GM18870 (cell line): Measurements from ENCODE around the gene OSCP1.

Experiments used
- ATAC-seq: cut with Tn5 transposase; IDR thresholded peaks from one replicate; pipeline ENCODE4 v1.9.1; 2021; ENCODE audit warnings: moderate library complexity; ENCODE audit not compliant: unreplicated experiment

OSCP1 gene

DNA sequence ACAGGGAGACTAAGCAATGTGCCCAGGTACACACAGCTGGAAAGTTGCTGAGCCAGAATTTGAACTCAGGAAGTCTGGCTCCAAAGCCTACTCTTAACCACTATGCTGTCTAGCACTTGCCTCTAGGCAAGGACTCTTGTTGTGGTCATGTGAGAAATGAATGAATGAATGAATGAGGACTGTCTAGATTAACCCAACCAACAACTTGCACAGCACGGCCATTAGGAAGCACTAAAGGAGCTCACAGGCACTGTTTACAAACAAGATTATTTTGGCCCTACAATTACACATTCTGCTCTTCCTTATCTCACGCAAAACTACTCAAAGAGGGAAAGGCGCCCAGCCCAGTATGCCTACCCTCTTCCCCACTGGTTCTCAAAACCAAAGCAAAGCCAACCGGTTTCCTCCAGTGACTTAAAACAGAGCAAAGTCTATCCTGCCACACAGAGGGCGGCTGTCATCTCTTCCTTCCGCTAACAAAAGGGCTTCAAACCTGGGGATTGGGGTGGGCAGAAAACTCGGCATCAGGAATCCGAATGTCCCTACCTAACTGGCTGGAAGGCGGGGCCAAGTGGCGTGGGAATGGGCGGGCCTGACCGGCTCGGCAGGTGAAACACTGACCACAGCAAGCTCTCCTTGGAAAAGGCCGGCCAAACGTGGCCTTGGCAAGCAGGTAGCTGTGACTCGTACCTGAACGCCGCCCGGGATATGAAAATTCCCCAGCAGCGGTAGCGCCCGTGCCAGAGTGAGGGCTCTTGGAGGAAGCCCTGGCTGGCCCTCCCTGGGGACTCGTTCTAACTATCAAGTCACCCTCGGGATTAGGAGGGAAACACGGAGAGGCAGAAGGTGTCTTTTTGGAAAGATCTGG lies 65.5 kb downstream of the OSCP1 start:
- no peak for ATAC-seq

DNA sequence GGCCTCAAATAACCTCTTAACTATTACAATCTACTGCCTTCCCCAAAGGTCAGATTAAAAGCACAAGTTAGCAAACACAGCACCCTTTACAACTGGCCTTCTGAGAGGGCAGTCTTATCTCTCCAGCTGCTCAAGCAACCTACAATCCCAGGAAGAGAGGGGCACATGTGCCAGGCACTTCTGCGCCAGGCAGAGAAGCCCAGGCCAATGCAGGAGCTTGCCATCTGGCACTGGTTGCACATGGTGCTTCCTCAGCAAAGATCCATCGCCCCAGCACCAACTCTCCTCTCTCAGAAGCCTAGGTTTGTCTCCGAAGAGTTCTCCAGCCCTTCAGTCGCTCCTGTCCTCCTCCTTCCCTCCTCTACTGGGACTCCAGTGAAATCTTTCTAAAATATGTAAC lies 67.0 kb downstream of the OSCP1 start:
- ATAC-seq, result no peak

DNA sequence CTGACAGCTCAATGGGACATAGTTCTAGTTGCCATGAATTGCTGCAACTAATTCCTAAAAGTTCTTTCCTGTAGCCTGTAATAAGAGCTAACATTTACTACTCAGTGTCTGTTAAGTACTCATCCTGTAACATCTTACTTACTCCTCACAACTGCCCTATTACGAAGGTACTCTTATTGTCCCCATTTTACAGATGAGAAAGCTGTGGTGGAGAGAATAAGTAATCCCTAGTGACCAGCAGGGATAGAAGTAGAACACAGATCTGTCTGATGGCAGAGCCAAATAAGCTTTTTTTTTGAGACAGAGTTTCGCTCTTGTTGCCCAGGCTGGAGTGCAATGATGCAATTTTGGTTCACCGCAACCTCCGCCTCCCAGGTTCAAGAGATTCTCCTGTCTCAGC lies 67.6 kb downstream of the OSCP1 start:
- no peak for ATAC-seq

DNA sequence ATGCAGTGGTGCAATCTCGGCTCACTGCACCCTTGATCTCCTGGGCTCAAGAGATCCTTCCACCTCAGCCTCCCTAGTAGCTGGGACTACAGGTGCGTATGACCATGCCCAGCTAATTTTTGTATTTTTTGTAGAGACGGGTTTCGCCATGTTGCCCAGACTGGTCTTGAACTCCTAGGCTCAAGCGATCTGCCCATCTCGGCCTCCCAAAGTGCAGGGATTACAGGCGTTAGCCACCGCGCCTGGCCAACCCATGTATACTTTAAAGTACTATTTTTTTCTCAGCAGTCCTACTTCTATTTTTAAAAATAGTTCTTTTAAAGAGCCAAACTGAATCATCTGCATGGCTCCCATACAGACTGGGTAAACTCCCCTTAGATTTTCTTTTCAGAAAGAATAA lies 68.0 kb downstream of the OSCP1 start:
- ATAC-seq, result no peak

DNA sequence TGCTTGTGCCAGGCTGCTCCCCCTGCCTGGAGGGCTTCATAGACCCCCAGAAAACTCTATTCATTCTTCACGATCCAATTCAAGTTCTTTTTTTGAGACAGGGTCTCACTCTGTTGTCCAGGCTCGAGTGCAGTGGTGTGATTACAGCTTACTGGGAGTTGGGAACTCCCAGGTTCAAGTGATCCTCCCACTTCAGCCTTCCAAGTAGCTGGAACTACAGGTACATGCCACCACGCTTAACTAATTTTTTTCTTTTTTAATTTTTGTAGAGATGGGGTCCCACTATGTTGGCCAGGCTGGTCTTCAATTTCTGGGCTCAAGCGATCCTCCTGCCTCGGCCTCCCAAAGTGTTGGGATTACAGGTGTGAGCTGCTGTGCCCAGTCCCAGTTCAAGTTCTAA lies 68.8 kb downstream of the OSCP1 start:
- ATAC-seq, result no peak

DNA sequence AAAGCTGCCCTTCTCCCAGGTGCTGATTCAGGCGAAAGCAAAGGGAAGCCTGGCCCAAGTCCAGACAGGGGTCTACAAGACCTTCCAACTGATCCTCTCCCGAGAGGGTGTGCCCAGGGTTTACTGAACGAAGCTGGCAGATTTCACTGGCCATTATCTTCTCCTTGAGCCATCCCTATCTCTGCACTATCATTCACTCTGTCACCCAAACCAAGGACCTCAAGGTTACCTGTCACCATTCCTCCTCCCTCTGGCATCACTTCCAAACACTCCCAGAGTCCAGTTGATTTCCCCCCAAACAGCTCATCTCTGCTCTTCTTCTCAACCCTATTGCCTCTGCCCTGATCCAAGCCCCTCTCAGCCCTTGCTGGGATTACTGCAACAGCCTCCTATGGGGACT lies 69.5 kb downstream of the OSCP1 start:
- no peak for ATAC-seq

DNA sequence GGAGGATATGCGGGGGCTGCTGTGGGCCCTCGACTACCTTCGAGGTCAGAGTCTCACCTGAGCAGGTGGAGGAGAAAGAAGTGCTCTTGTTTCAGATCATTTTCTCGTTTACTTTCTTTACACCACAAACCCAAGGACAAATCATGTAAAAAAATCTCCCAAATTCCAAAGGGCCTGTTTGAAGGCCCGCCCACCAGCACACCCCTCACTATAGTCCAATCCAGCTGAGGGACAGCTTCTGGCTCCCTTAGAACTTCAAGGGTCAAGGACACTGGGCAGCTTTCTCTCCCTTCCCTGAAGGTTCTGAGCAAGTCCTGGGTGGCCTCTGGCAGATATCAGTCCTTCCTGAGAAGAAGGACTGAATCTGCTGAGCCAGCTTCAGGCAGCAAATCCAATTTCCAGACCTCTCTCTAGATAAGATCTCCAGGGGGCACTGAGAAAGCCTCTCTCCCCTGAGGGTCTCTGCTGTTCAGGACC lies 70.1 kb downstream of the OSCP1 start:
- no peak for ATAC-seq

DNA sequence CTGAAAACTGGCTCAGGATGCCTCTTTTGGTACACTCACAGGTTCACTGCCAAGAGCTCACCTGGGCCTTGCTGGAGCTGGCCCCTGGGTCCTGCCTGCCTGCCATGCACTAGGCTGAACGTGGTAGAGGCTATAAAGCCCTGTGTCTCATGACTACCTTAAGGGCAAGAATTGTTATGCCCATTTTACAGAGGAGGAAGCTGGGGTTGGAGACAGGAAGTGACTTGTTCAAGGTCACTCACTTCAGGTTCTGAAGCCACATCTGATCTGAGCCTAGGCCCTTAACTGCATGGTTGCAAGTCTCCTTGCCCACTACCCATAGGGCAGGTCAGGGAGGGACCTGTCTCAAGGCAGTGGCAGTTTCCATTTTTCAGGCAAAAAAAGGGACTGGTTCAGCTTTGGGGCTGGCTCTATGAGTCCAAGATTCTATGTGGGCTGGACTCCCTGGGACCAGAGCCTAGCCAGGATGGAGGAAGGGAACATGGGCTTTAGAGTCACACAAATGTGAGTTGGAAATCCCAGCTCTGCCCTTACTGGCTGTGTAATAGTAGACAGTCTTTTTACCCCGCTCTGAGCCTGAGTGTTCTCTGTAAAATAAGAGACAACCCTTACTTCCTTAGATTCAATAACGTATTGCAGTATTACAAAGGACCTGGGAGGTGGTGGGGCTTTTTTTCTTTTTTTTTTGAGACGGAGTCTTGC lies 72.3 kb downstream of the OSCP1 start:
- ATAC-seq, result no peak

DNA sequence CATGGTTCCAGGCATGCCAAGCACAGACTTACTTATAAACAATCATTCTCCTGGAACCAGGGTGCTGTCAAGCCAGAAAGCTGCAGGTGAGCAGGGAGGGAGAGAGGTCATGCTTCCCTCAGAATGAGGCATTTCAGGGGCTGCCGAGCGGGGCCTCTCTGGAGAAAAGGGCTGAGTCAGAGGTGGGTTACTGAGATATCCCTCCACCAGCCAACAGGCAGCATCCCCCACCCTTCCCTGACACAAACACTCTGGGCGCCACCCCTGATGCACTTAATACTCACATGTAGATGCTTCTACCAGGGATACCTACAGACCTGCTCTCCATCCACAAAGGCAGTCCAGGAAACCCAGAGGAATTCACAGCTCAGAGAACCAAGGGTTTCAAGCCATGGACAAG lies 77.6 kb downstream of the OSCP1 start:
- ATAC-seq, result no peak

DNA sequence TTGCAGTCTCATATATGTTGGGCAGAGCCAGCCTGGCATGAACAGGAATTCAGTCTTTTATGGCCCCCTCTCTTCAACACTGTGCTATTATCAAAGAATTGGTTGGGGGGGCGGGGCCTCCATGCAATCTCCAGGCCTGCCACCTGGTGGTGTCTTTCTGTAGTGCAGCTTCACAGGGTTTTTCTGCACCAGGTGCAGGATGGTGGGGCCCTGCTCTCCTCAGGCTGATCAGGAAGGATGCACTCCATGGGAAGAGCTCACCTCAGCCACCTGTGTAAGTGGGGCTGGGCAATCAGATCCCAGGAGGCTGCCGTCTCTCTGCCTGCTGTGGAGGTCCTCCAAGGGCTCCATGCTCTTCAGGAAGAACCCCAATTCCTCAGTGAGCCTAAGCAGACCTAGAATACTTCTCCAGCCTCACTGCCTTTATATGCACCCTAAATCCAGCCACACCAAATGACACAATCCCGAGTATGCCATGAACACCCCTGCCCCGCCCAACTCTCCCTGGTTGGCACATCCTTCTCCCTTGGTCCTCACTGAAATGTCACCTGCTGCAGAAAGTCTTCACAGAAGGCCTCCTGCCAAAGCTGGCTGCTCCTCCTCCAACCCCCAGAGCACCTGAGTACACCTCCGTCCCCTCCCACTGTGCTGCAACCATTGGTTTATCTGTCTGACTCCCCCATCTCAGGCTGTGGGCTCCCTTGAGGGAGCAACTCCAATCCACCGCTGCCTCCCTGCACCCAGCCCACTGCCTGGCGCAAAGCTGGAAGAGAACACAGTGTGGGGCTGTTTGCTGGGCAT lies 81.0 kb downstream of the OSCP1 start:
- ATAC-seq, result no peak
